HG03378 (cell line): Measurements from ENCODE around the gene ZYG11B.
"Not testable (repeated sequence)": the region's sequence is repeated elsewhere in the genome, so short reads cannot be mapped to it uniquely, and the experiment has no call there.

ENCODE experiments used
- ATAC-seq: cut with Tn5 transposase; IDR thresholded peaks from one replicate; pipeline ENCODE4 v1.9.1; 2021; ENCODE audit warnings: mild to moderate bottlenecking, moderate library complexity; ENCODE audit not compliant: unreplicated experiment

The ZYG11B gene

GRCh38 chr1:52726265-52727113, at the start of gene ZYG11B:
Gene ZYG11B, plus strand, starts transcription at chr1:52726453. Its CDS starts 201 bp downstream, at chr1:52726654.
- ATAC-seq = peak; percentile 79

DNA sequence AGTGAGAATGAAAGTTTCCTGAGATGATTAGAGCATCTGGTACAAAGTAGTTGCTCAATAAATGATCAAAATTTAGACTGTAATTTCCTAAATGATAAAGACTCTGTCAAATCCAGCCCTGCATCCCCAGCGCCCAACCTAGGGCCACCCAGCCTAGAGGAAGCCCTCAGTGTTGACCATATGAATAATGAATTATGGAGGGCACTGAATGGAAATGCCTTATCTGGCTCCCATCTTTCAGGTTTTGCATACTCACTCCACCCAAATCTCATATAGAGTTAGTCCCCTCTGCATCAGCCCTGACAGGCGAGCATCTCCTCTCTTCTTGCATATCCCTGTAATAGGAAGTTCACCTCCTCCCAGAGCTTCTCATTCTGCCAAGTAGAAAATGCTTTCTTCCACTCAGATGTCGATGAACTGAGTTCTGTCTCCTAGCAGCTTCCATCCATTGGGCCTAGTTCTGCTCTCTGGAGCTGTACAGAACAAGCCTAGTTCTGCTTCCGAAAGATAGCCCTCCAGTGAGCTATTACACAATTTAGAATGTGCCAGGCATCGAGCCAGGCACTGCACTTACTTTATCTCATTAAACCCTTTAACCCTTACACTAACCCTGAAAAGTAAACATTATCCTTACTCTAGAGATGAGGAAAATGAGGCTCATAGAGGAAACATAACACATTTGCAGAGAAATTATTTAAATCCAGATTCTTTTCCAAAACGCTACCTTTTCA, 49.0 kb upstream of the ZYG11B start:
- no peak for ATAC-seq

DNA sequence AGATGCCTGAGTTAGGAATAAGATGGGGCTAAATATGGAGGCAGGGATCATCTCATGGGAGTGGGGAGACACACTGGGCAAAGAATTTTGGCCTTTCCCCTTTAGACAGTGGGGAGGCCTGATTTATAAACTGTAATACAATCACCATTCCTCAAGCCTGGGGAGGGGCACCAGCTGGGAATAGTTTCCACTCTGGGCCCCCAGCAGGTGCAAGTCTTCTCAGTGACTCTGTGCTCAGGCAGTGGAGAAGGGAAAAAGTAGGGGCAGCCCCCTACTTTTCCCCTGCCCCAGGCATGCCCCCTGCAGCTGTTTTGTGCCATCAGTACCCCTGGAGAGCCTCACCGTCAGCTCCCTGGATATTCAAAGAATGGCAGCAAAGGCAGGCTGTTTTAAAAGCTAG, 47.2 kb upstream of the ZYG11B start:
- ATAC-seq = no peak

GRCh38 chr1:52679498-52679897, 46.8 kb upstream of the ZYG11B start:
- no peak for ATAC-seq

- no peak for ATAC-seq
Measured at GRCh38 chr1:52680353-52680752, 45.9 kb upstream of the ZYG11B start.

- no peak for ATAC-seq
Measured at GRCh38 chr1:52681136-52681535, 45.1 kb upstream of the ZYG11B start.

DNA sequence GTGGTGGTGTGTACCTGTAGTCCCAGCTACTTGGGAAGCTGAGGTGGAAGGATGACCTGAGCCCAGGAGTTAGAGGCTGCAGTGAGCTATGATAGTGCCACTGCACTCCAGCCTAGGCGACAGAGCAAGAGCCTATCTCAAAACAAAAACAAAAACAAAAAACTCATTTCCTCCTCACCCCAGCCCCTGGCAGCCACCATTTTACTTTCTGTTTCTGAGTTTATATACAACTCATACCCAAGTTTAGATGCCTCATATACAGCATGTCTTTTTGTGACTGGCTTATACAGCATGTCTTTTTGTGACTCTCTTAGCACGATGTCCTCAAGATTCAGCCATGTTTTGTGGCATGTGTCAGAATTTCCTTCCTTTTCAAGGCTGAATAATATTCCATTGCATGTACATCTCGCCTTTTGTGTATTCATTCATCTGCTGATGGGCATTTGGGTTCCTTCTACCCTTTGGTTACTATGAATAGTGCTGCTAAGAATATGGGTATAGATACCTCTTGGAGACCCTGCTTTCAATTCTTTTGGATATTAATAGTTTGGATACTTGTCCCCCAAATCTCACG, 42.8 kb upstream of the ZYG11B start:
- no peak for ATAC-seq

- no peak for ATAC-seq
Measured at GRCh38 chr1:52684545-52684944, 41.7 kb upstream of the ZYG11B start.

DNA sequence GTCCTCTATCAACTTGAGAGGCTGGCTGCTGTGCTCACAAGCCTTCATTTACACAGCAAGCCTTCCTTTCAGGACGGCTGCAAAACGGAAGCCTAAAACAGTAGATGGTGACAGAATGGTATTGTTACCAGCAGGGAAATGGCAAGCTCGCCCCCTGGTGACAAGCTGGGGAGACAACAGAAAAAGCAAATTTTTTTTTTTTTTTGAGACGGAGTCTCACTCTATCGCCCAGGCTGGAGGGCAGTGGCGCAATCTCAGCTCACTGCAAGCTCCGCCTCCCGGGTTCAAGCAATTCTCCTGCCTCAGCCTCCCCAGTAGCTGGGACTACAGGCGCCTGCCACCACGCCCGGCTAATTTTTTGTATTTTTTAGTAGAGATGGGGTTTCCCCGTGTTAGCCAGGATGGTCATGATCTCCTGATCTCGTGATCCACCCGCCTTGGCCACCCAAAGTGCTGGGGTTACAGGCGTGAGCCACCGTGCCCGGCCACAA, 39.9 kb upstream of the ZYG11B start:
- peak; percentile 65 for ATAC-seq

GRCh38 chr1:52686830-52687229, 39.4 kb upstream of the ZYG11B start:
- ATAC-seq = no peak

DNA sequence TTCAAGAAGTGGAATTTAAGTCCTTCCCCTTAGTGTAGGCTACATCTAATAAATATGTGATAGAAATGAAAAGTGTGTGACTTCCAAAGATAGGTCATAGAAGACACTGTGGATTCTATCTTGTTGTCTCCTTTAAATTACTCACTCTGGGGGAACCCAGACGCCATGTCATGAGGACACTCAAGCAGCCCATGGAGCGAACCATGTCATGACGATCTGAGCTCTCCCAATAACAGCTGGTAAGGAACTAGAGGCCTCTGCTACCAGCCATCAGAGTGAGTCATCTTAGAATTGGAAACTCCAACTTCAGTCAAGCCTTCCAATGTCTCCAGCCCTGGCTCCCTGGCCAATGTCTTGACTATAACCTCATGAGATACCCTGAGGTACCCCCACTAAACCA, 34.4 kb upstream of the ZYG11B start:
- no peak for ATAC-seq

GRCh38 chr1:52692697-52693096, 33.6 kb upstream of the ZYG11B start:
- no peak for ATAC-seq

DNA sequence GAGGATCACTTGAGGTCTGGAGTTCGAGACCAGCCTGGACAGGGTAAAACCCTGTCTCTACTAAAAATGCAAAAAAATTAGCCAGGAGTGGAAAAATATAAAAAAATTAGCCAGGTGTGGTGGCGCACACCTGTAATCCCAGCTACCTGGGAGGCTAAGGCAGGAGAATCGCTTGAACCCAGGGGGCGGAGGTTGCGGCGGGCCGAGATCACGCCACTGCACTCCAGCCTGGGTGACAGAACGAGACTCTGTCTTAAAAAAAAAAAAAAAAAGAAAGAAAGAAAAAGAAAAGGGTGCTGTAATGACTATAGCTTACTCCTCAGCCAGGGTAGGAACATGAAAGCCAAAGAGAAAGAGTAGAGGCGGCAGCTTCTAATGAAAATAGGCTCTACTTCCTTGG, 32.9 kb upstream of the ZYG11B start:
- not testable (repeated sequence) for ATAC-seq

DNA sequence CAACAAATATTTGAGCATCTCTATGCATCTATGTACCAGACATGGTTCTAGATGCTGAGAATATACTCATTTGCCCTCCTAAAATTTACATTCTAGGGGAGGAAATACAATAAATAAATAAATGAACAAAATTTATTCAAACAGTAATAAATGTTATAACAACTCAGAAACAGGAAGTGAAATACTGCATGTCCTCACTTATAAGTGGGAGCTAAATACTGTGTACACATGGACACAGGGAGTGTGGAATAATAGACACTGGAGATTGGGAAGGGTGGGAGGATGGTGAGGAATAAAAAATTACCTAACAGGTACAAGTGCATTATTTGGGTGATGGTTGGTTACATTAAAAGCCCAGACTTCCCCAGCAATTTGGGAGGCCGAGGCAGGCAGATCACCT, 32.4 kb upstream of the ZYG11B start:
- ATAC-seq = no peak

DNA sequence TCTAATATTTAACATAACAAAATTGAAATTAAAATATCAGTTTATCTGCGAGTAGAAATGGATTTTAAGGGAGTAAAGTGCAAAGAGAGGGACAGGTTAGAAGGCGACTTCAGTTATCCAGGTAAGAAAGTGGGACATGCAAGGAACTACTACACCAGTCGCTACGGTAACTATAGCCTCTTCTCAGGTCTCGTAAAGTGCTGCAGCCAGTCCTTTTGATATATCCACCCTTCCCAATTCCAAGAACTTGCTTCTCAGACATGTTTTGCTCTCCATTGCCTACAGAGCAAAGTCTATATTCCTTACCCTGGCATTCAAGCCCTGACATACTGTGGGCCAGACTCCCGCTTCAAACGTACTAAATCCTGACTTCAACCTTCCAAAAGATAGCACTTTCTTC, 30.6 kb upstream of the ZYG11B start:
- no peak for ATAC-seq

GRCh38 chr1:52697795-52698674, 28.2 kb upstream of the ZYG11B start, which contains the start of gene COA7:
Gene COA7, minus strand, starts transcription at chr1:52698347. Its CDS starts 21 bp downstream, at chr1:52698326.
- peak; percentile 36 for ATAC-seq

DNA sequence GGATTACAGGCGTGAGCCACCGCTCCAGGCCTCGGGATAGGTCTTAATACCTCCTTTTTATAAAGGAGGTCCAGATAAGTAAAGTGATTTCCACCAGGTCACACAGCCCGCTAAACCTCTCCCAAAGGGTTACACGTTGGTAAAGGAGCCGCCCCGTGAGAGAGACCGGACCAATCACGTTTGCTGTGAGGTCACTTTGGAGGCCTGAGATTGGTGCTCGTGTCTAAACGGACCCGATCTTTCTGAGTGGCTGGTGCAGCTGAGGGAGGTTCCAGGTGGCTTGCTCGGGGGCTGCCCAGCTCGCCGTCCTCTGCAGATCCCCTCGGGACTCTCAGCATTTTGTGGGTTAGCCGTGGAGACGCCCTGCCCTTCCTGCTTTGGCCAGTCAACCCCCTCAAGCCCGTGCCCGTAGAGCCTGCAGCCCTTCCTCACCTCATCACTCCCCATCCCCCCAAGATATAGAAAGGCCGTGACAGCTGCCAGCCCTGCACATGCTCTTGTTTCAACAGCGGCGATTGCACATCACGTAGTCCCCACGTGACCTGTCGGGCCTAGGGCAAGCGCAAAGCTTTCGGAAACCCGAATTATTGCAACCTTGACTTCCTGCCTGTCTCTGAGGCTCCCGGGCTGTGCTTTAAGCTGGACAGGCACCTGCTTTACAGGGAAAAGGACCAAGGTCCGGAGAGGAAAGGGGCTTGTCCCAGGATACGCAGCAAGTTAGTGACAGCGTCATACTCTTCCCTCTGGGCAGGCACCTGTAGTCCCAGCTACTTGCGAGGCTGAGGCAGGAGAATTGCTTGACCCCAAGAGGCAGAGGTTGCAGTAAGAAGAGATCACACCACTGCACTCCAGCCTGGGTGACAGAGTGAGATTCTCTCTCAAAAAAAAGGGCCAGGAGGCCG, 23.1 kb upstream of the ZYG11B start:
- peak; percentile 91 for ATAC-seq

DNA sequence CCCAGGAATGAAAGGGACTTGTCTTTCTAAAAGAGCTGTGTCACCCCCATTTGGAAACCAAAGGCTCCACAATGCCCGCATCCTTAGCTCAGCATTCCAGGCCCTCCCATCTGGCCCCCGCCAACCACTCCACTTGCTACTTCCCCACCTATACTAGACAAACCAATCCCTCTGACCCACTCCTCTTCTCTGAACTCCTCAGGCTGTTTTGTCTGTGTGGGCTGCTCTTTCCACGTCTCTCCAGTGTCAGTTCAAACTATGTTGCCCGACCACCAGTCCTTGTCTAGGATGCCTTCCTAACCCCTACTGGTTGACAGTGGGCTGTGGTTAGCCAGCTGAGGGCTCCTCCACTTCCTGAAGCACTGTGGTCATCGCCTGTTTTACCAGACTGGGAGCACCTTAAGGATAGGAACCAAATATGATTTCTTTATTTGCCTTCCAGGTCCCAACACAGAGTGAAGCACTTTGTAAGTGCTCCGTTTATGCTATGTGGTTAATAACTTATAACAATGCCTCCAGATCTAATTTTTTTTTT, 20.1 kb upstream of the ZYG11B start:
- no peak for ATAC-seq
